BJ (cell line): Measurements from ENCODE around the gene ZNF414. TPM values are rescaled to one million over a fixed set of nuclear protein-coding genes. Genes with fewer than 3 reads are reported as not detected.

ENCODE experiments used
- CTCF ChIA-PET: fragments of 350-600 bp; formaldehyde crosslinking; extraction: SDS; loops from one replicate; lab custom pipeline; 2021; ENCODE audit warnings: antibody characterized with exemption, inconsistent platforms; lab: Yijun Ruan, JAX
- POLR2A ChIA-PET: fragments of 300-600 bp; sonication (Branson Sonifier 250); formaldehyde crosslinking; extraction: SDS; loops from one replicate; lab custom pipeline; 2021; ENCODE audit warnings: antibody characterized with exemption; lab: Charles Lee
- DNase-seq: peaks from one replicate; pipeline ENCODE4 v3.0.0-alpha.2; 2011; ENCODE audit warnings: low read depth
- H3K27me3 ChIP-seq: 2 replicates; pipeline ENCODE4 v1.6.0; 2011; ENCODE audit warnings: low read length; ENCODE audit not compliant: control insufficient read depth, insufficient read depth
- H3K36me3 ChIP-seq: 2 replicates; pipeline ENCODE4 v1.5.1; 2011; ENCODE audit warnings: low read length; ENCODE audit not compliant: control insufficient read depth, insufficient read depth
- H3K4me3 ChIP-seq: 2 replicates; pipeline ENCODE4 v1.5.1; 2011; ENCODE audit warnings: low read depth, mild to moderate bottlenecking, control low read depth, low read length
- CTCF ChIP-seq: IDR thresholded peaks from 2 replicates; pipeline ENCODE4 v1.5.1; 2011; ENCODE audit warnings: low read depth, mild to moderate bottlenecking, control low read depth, inconsistent platforms, low read length, moderate library complexity; ENCODE audit not compliant: insufficient read depth
- polyA plus RNA-seq: library from polyadenylated mRNA; depleted of rRNA; stranded (reverse); fragments of >200 nt; gene quantifications from 2 replicates; pipeline ENCODE4 v1.2.3, GENCODE V29; 2011

ZNF414 gene
- polyA plus RNA-seq, 1 experiment: 5.7 TPM

GRCh38 chr19:8512115-8512967 lies 1.6 kb downstream of the ZNF414 start:
- CTCF ChIA-PET: interaction anchor here (0.8 to 2.5 kb wide), 3 partner anchors 14 to 68 kb away, joined by 3 to 17 read pairs (median 3); partner anchors contain the start of gene MYO1F
- no peak for DNase-seq
- Histone ChIP-seq H3K4me3 (no peak overlapping the region; the same call in 1 of the 2 replicates), H3K36me3 (peaks cover 6% of the 10 kb centered on the region), H3K27me3 (no peaks in the 10 kb centered on the region)
- no peak for TF ChIP-seq CTCF
- POLR2A ChIA-PET: interaction anchor here (1.9 kb wide), 1 partner anchor 13 kb away, joined by 4 read pairs; no protein-coding TSS in a partner anchor

GRCh38 chr19:8511573-8512101 lies 2.3 kb downstream of the ZNF414 start:
- no peak for DNase-seq
- H3K36me3 ChIP-seq: peaks cover 6% of the 10 kb centered on the region
- ChIA-PET POLR2A (no interaction called here), CTCF (no interaction called here)
- no peaks in the 10 kb centered on the region for H3K27me3 ChIP-seq
- no peak overlapping the region for H3K4me3 ChIP-seq
- TF ChIP-seq CTCF: no peak

- H3K4me3 ChIP-seq: no peak overlapping the region
- no peak for DNase-seq
- no peak for TF ChIP-seq CTCF
- ChIA-PET POLR2A (no interaction called here), CTCF (no interaction called here)
- no peaks in the 10 kb centered on the region for H3K27me3 ChIP-seq
- H3K36me3 ChIP-seq: peaks cover 6% of the 10 kb centered on the region
Measured at GRCh38 chr19:8510589-8511115, 3.3 kb downstream of the ZNF414 start.

- POLR2A ChIA-PET: no interaction called here
Measured at GRCh38 chr19:8506402-8506957, 7.5 kb downstream of the ZNF414 start.

More at GRCh38 chr19:8506402-8506957, 7.5 kb downstream of the ZNF414 start:
- Histone ChIP-seq H3K36me3 (peaks cover 4% of the 10 kb centered on the region), H3K4me3 (peak overlapping the region; percentile 49), H3K27me3 (no peaks in the 10 kb centered on the region)
- DNase-seq: no peak
- TF ChIP-seq CTCF: no peak
- CTCF ChIA-PET: interaction anchor here (0.6 to 3.7 kb wide), 14 partner anchors 11 to 237 kb away, joined by 3 to 42 read pairs (median 6); partner anchors contain the start of genes MARCHF2 and MYO1F
